Measurements from ENCODE around the gene POLE.

- TF ChIP-seq CTCF (IDR thresholded peaks at IDR 0.05), result no peak
- TF ChIP-seq POLR2A (IDR thresholded peaks at IDR 0.05), result no peak
Observed at GRCh38 chr12:132591107-132591935, 95.8 kb downstream of the POLE start.

Measured in gastroesophageal sphincter (tissue), 3 donors.